Right lobe of liver (tissue), 6 donors: ENCODE results near the gene OLFM2. TPM values are rescaled to one million over a fixed set of nuclear protein-coding genes. Genes with fewer than 3 reads are reported as not detected.

Experiments
- ATAC-seq, 4 donors: fragments of 200-7000 bp; cut with Tn5 transposase; one replicate each; pipeline ENCODE4 v1.9.1; 2020; ENCODE audit warnings: mild to moderate bottlenecking in 4 of 4, moderate library complexity in 4 of 4
- DNase-seq, 3 donors: peaks; one replicate each; pipeline ENCODE4 v3.0.0-alpha.2; 2020
- H3K27ac ChIP-seq, 3 donors: fragments of 200-600 bp; one replicate each; pipeline ENCODE4 v1.8.0; 2022
- H3K27me3 ChIP-seq, 2 donors: fragments of 200-600 bp; one replicate each; pipeline ENCODE4 v1.8.0; 2022
- H3K36me3 ChIP-seq, 4 donors: fragments of 200-600 bp; sonication (generic) in 1 of 4; one replicate each; pipeline versions ENCODE4 v1.5.1 to v1.8.0; 2017 to 2022; ENCODE audit warnings: control low read depth in 1 of 4
- H3K4me1 ChIP-seq, 4 donors: fragments of 200-600 bp; sonication (generic) in 1 of 4; one replicate each; pipeline versions ENCODE4 v1.5.1 to v1.8.0; 2017 to 2022; ENCODE audit warnings: control low read depth in 1 of 4
- H3K4me3 ChIP-seq, 3 donors: fragments of 200-600 bp; one replicate each; pipeline ENCODE4 v1.8.0; 2022
- H3K9me3 ChIP-seq, 4 donors: fragments of 200-600 bp; sonication (generic) in 1 of 4; one replicate each; pipeline versions ENCODE4 v1.5.1 to v1.8.0; 2017 to 2022; ENCODE audit warnings: control low read depth in 1 of 4
- POLR2A ChIP-seq: fragments of 450-650 bp; IDR thresholded peaks from one replicate; pipeline ENCODE4 v1.6.1; 2017; ENCODE audit warnings: antibody characterized with exemption, mild to moderate bottlenecking
- WGBS: methylation state at CpG from one replicate; pipeline ENCODE4 v1.1.6; 2018; ENCODE audit warnings: low coverage, low lambda C conversion rate; ENCODE audit not compliant: insufficient coverage; ENCODE audit errors: missing lambda C conversion rate; 5-methylcytosine and 5-hydroxymethylcytosine counted together
- intact Hi-C, 2 donors: fragments of 100-400 bp; cut with DNase I; formaldehyde crosslinking; loops; one replicate each; pipeline versions ENCODE4 v1.11.2 to v1.14.1; 2022
- total RNA-seq, 6 experiments: library from RNA; depleted of rRNA in 2 of 6; stranded (reverse); fragments of >200 nt in 2 of 6; fragmentation: NEBNext Ultra II Directional in 3 of 6; extraction: Animal tissue kit (Norgen Biotek cat#: 25700) in 3 of 6; gene quantifications; one replicate each; pipeline versions ENCODE4 v1.1.0 to v1.2.4, GENCODE V29; 2016 to 2023
- TF ChIP-seq, protein P1 (sequence below), 4 donors: fragments of 200-600 bp in 3 of 4; fragments of 450-650 bp in 1 of 4; IDR thresholded peaks; one replicate each; pipeline versions ENCODE4 v1.5.1 to v1.8.0; 2016 to 2022; ENCODE audit warnings: antibody characterized with exemption in 4 of 4, mild to moderate bottlenecking in 2 of 4
- donor health status: DM: no; HTN: yes; CAD: no.
- donor health status: DM: no; HTN: no; CAD: no.
- donor health status: DM: no; HTN: no; CAD: no.
- donor health status: DM: no; HTN: yes; CAD: no.
- donor health status: DM: no; HTN: yes; CAD: no.

OLFM2 gene
- total RNA-seq, 6 experiments from 2014 or later: 3.8 to 72.5 (median 31.8) TPM

DNA sequence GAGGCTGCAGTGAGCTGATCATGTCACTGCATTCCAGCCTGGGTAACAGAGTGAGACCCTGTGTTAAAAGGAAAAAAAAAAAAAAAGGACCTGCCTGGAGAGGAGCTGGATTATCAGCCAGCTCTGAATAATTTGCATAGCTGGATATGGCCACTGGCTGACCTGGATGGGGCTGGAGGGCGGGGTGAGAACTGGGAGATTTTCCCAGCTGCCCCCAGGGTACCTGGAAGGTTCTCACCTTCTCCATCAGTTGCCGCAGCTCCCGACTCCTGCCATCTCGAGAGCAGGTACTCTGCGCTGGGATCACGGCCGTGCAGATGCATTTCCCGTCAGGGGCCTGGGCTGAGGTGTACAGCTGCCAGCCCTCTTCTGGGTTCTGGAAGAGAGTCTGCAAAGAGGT is 75.9 kb downstream of the OLFM2 start:
- WGBS: no CpG with 5 or more reads among the region's 8 CpGs
- Histone ChIP-seq H3K4me1 (no peaks in the 10 kb centered on the region), H3K27me3 (no peaks in the 10 kb centered on the region), H3K9me3 (no peaks in the 10 kb centered on the region), H3K4me3 (no peak overlapping the region), H3K27ac (no peak overlapping the region), H3K36me3 (no peaks in the 10 kb centered on the region)
- DNase-seq (no peak), ATAC-seq (no peak)
- intact Hi-C loops: no loop called here
- TF ChIP-seq, protein P1, sequence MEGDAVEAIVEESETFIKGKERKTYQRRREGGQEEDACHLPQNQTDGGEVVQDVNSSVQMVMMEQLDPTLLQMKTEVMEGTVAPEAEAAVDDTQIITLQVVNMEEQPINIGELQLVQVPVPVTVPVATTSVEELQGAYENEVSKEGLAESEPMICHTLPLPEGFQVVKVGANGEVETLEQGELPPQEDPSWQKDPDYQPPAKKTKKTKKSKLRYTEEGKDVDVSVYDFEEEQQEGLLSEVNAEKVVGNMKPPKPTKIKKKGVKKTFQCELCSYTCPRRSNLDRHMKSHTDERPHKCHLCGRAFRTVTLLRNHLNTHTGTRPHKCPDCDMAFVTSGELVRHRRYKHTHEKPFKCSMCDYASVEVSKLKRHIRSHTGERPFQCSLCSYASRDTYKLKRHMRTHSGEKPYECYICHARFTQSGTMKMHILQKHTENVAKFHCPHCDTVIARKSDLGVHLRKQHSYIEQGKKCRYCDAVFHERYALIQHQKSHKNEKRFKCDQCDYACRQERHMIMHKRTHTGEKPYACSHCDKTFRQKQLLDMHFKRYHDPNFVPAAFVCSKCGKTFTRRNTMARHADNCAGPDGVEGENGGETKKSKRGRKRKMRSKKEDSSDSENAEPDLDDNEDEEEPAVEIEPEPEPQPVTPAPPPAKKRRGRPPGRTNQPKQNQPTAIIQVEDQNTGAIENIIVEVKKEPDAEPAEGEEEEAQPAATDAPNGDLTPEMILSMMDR (IDR thresholded peaks at IDR 0.05): no peak
- no peak for TF ChIP-seq POLR2A

DNA sequence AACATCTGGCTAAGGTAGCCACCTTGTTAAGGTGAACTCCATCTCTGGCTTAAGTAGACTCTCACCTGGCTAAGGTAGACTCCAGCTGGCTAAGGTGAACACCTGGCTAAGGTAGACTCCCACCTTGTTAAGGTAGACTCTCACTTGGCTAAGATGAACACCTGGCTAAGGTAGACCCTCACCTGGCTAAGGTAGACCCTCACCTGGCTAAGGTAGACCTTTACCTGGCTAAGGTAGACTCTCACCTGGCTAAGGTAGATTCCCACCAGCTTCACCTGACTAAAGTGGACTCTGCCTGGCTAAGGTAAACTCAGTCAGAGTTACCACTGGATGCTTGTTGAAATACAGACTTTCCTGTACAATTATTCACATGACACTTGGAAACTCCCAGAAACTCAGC is 77.5 kb downstream of the OLFM2 start:
- intact Hi-C loops: no loop called here
- no peak for TF ChIP-seq POLR2A
- TF ChIP-seq, protein P1 (IDR thresholded peaks at IDR 0.05): no peak
- Histone ChIP-seq H3K9me3 (no peaks in the 10 kb centered on the region), H3K4me1 (no peaks in the 10 kb centered on the region), H3K4me3 (no peak overlapping the region), H3K27me3 (no peaks in the 10 kb centered on the region), H3K27ac (no peak overlapping the region), H3K36me3 (no peaks in the 10 kb centered on the region)
- DNase-seq (no peak), ATAC-seq (no peak)

DNA sequence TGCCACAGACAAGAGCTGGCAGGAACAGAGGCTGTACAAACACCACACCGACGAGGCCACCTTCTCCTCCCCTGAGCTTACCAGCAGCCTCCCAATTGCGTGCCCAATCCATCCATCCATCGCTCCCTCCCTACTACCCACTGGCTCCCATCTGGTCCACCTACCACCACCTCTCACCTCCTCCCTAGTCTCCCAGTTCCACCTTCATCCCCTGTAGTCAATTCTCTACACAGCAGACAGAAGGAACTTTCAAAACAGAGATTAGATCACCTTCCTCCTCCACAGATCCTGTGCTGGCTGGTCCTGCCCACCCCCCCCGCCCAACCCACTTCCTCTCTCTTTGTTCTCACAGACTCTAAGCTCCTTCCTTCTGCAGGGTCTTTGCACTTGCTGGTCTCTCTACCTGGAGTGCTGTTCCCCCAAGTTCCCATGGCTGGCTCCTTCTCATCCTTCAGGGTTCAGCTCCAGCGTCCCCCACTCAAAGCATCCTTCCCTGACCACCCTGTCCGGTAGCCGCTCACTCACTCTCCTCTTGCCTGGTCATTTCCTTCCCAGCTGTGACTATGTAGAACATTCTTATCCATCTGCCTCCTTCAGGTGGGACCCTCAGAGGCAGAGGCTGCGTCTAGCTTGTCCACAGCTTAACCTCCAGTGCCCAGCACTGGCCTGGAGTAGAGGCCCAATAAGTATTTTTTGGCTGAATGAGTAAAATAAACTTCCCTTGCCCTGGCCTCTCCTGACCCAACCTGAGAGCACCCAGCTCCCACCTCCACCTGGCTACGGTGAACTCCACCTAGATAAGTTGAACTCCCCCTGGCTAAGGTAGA is 78.2 kb downstream of the OLFM2 start:
- no peak for ATAC-seq
- TF ChIP-seq, protein P1 (IDR thresholded peaks at IDR 0.05): no peak
- no peak for TF ChIP-seq POLR2A
- Histone ChIP-seq H3K27ac (no peak overlapping the region), H3K9me3 (no peaks in the 10 kb centered on the region), H3K4me3 (no peak overlapping the region), H3K27me3 (no peaks in the 10 kb centered on the region), H3K36me3 (no peaks in the 10 kb centered on the region), H3K4me1 (no peaks in the 10 kb centered on the region)
- intact Hi-C loops: no loop called here
- no peak for DNase-seq
- 69% methylated on average over 8 of the region's 10 CpGs for WGBS

DNA sequence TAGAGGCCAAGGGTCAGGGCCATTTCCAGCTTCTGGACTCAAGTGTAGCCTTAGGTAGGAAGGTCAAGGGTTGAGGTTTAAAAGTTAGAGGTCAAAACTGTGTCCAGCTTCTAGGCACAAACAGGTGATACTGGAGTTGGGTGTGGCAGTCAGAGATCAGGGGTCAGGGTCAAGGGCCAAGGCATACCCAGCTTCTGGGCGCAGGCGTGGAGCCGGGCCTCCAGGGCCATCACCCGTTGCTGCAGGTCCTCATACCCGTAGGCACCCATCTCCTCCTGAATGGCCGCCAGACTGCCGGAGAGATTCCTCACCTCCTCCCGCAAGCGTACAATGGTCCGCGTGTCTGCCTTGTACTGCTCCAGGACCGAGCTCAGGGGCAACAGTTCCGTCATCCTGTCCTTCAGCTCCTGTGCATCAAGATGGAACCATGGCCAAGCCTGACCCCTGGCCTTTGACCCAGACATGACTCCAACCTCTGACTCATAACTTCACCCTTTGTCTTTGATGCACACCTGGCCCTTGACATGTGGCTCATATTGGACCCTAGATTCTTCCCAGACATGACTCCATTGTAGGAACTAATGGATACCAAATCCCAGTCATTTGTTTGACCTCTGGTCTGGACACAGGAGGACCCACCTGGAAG is 79.1 kb downstream of the OLFM2 start:
- intact Hi-C loops: no loop called here
- WGBS: no CpG with 5 or more reads among the region's 13 CpGs
- TF ChIP-seq, protein P1 (IDR thresholded peaks at IDR 0.05): no peak
- TF ChIP-seq POLR2A: no peak
- Histone ChIP-seq H3K27ac (no peak overlapping the region), H3K9me3 (no peaks in the 10 kb centered on the region), H3K4me3 (no peak overlapping the region), H3K4me1 (no peaks in the 10 kb centered on the region), H3K27me3 (no peaks in the 10 kb centered on the region), H3K36me3 (no peaks in the 10 kb centered on the region)
- DNase-seq (no peak), ATAC-seq (peak in 1 of 4 donors; percentile 8)
